Endothelial cell of umbilical vein (primary cell): ENCODE results near the gene RFX1.

Experiments
- CTCF ChIP-seq, 2 donors: IDR thresholded peaks; 1 replicate in 1 of 2; 2 replicates in 1 of 2; pipeline ENCODE4 v1.5.1; 2011; ENCODE audit warnings: low read length in 2 of 2, mild to moderate bottlenecking in 2 of 2, moderate library complexity in 2 of 2, control low read depth in 1 of 2, inconsistent platforms in 1 of 2, low read depth in 1 of 2; ENCODE audit not compliant: insufficient read depth in 1 of 2; ENCODE audit errors: extremely low read depth in 1 of 2
- EZH2 ChIP-seq: IDR thresholded peaks from 2 replicates; pipeline ENCODE4 v1.6.1; 2012; ENCODE audit warnings: borderline replicate concordance, low read depth, mild to moderate bottlenecking, moderate library complexity, low read length, inconsistent platforms; ENCODE audit not compliant: severe bottlenecking
- FOS ChIP-seq: IDR thresholded peaks from 2 replicates; pipeline ENCODE4 v1.6.1; 2011; ENCODE audit warnings: mild to moderate bottlenecking, low read length, moderate library complexity, borderline replicate concordance; ENCODE audit not compliant: insufficient read depth
- JUN ChIP-seq: IDR thresholded peaks from 2 replicates; pipeline ENCODE4 v1.6.1; 2011; ENCODE audit warnings: borderline replicate concordance, low read depth; ENCODE audit not compliant: insufficient read length, insufficient read depth
- MAX ChIP-seq: IDR thresholded peaks from 2 replicates; pipeline ENCODE4 v1.6.1; 2011; ENCODE audit not compliant: insufficient read depth, insufficient read length
- MYC ChIP-seq: IDR thresholded peaks from one replicate; pipeline ENCODE4 v1.6.1; 2011; ENCODE audit warnings: mild to moderate bottlenecking, low read depth, low read length
- POLR2A ChIP-seq: IDR thresholded peaks from 2 replicates; pipeline ENCODE4 v1.6.1; 2012; ENCODE audit warnings: low read depth, mild to moderate bottlenecking, control low read depth, low read length
- POLR2AphosphoS5 ChIP-seq: IDR thresholded peaks from 2 replicates; pipeline ENCODE4 v1.6.1; 2012; ENCODE audit warnings: low read depth, mild to moderate bottlenecking, control low read depth, low read length, moderate library complexity; ENCODE audit not compliant: insufficient read depth

- no peak for TF ChIP-seq CTCF (IDR thresholded peaks at IDR 0.05; ENCODE audit: extremely low read depth in 1 of 2, insufficient read depth in 1 of 2, low read depth in 1 of 2, low read length in 2 of 2)
- no peak for TF ChIP-seq POLR2A
- TF ChIP-seq EZH2, result no peak
- no peak for TF ChIP-seq MAX
- TF ChIP-seq POLR2AphosphoS5, result no peak
- TF ChIP-seq FOS, result no peak
- TF ChIP-seq MYC, result no peak
- no peak for TF ChIP-seq JUN
These were observed 40.7 kb downstream of the RFX1 start for GRCh38 chr19:13965377-13965896.
